HG02840 (cell line): ENCODE data around the gene PYGO2.
"Not testable (repeated sequence)": the region's sequence is repeated elsewhere in the genome, so short reads cannot be mapped to it uniquely, and the experiment has no call there.

Source experiments
- ATAC-seq: cut with Tn5 transposase; IDR thresholded peaks from one replicate; pipeline ENCODE4 v1.9.1; 2021; ENCODE audit warnings: mild to moderate bottlenecking, moderate library complexity, moderate number of reproducible peaks; ENCODE audit not compliant: unreplicated experiment, low FRiP score

PYGO2 gene

GRCh38 chr1:154925335-154926170, 36.0 kb downstream of the PYGO2 start:
- no peak for ATAC-seq

- no peak for ATAC-seq
Observed at GRCh38 chr1:154923695-154924094, 37.9 kb downstream of the PYGO2 start.

- no peak for ATAC-seq
Observed at GRCh38 chr1:154913273-154913672, 48.3 kb downstream of the PYGO2 start.

- ATAC-seq: no peak
Observed at GRCh38 chr1:154912755-154913154, 48.8 kb downstream of the PYGO2 start.

GRCh38 chr1:154911691-154912550, 49.7 kb downstream of the PYGO2 start:
- no peak for ATAC-seq

GRCh38 chr1:154910851-154911250, 50.7 kb downstream of the PYGO2 start:
- no peak for ATAC-seq

GRCh38 chr1:154908937-154909336, 52.6 kb downstream of the PYGO2 start:
- ATAC-seq: no peak

- not testable (repeated sequence) for ATAC-seq
Observed at GRCh38 chr1:154908129-154908528, 53.5 kb downstream of the PYGO2 start.
